Common myeloid progenitor, CD34-positive (primary cell): ENCODE results near the gene SLC37A4. TPM values are rescaled to one million over a fixed set of nuclear protein-coding genes. Genes with fewer than 3 reads are reported as not detected.

ENCODE experiments used
- CTCF ChIA-PET: fragments of 350-600 bp; sonication (Branson Sonifier 250); formaldehyde crosslinking; loops from one replicate; lab custom pipeline; 2021; ENCODE audit warnings: antibody characterized with exemption; lab: Charles Lee
- POLR2A ChIA-PET: fragments of 350-600 bp; sonication (Branson Sonifier 250); formaldehyde crosslinking; loops from one replicate; lab custom pipeline; 2021; ENCODE audit warnings: antibody characterized with exemption; lab: Charles Lee
- DNase-seq, 3 donors: peaks; one replicate each; pipeline versions ENCODE4 v3.0.0 to v3.0.0-alpha.2; 2013
- H3K27ac ChIP-seq, 2 experiments: 1 replicate in 1 of 2; 2 replicates in 1 of 2; pipeline ENCODE4 v1.7.0; 2013; ENCODE audit warnings: inconsistent platforms in 2 of 2, low read length in 2 of 2, mild to moderate bottlenecking in 2 of 2, low read depth in 1 of 2, moderate library complexity in 1 of 2; ENCODE audit not compliant: severe bottlenecking in 2 of 2, insufficient read depth in 1 of 2, poor library complexity in 1 of 2
- H3K27me3 ChIP-seq, 5 experiments: replicated peaks in 2 of 5; 1 replicate in 3 of 5; 2 replicates in 2 of 5; pipeline versions ENCODE4 v1.6.1 to v1.7.0; 2013; ENCODE audit warnings: low read length in 4 of 5, mild to moderate bottlenecking in 2 of 5, moderate library complexity in 2 of 5, inconsistent platforms in 1 of 5; ENCODE audit not compliant: insufficient read depth in 5 of 5, control insufficient read depth in 4 of 5
- H3K36me3 ChIP-seq, 4 experiments: 1 replicate in 2 of 4; 2 replicates in 2 of 4; pipeline versions ENCODE4 v1.6.1 to v1.7.0; 2013; ENCODE audit warnings: low read length in 3 of 4, control low read depth in 1 of 4, mild to moderate bottlenecking in 1 of 4; ENCODE audit not compliant: control insufficient read depth in 4 of 4, insufficient read depth in 4 of 4
- H3K4me1 ChIP-seq, 4 experiments: 1 replicate in 3 of 4; 2 replicates in 1 of 4; pipeline versions ENCODE4 v1.6.1 to v1.7.1; 2013; ENCODE audit warnings: low read length in 3 of 4, mild to moderate bottlenecking in 3 of 4, control low read depth in 1 of 4, inconsistent platforms in 1 of 4, moderate library complexity in 1 of 4; ENCODE audit not compliant: control insufficient read depth in 4 of 4, insufficient read depth in 4 of 4; ENCODE audit errors: control extremely low read depth in 1 of 4
- H3K4me3 ChIP-seq, 7 experiments: 1 replicate in 4 of 7; 2 replicates in 3 of 7; pipeline versions ENCODE4 v1.5.1 to v1.7.0; 2013; ENCODE audit warnings: mild to moderate bottlenecking in 7 of 7, low read length in 6 of 7, moderate library complexity in 6 of 7, inconsistent platforms in 2 of 7, low read depth in 2 of 7, control low read depth in 1 of 7; ENCODE audit not compliant: insufficient read depth in 4 of 7, control insufficient read depth in 1 of 7; ENCODE audit errors: extremely low read depth in 1 of 7
- H3K9me3 ChIP-seq, 5 experiments: 1 replicate in 4 of 5; 2 replicates in 1 of 5; pipeline versions ENCODE4 v1.6.1 to v1.7.1; 2013; ENCODE audit warnings: low read length in 4 of 5, mild to moderate bottlenecking in 2 of 5, inconsistent platforms in 1 of 5, low read depth in 1 of 5, moderate library complexity in 1 of 5; ENCODE audit not compliant: control insufficient read depth in 4 of 5, insufficient read depth in 2 of 5; ENCODE audit errors: control extremely low read depth in 1 of 5
- WGBS: methylation state at CpG from one replicate; pipeline ENCODE4 v1.1.5; 2013; ENCODE audit not compliant: insufficient coverage; 5-methylcytosine and 5-hydroxymethylcytosine counted together
- polyA plus RNA-seq: library from polyadenylated mRNA; unstranded; fragments of 120-200 nt; gene quantifications from one replicate; pipeline ENCODE4 v1.2.1, GENCODE V29; 2013

The SLC37A4 gene
- 20.9 TPM for polyA plus RNA-seq

DNA sequence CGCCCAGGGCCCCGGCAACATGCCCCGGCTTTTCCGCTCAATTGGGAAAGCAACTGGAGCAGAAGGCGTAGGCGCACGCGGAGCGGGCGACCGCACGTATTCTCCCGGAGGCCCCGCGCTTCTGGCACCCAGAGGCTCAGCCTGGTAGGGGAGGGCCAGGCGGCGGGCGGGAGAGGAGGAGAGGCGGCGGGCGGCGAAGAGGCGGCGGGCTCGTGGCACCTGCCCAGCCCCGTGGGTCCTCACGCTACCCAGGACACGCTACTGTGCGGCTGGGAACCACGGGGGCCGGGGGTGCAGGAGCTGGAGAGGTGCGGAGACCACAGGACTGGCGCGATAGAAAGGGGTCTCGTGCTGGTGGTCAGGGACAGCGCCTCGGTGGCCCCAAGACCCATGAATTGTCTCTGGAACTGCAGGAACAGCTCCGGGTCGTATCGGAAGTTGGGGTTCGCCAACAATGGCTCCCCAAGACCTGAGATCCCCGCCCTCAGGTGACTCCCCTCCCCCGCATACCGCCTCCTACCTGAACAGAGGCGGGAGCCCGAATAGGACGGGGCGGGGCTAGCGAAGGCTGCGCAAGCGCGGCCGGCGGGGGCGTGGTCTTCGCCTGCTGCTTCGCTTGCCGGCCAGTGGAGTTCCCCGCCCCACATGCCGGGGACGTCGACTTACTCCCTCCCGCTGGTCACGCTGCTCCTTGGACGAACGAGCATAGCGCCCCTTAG lies at the start of gene SLC37A4:
SLC37A4 (minus strand) TSS at position 549 of the 719 bp plus-strand sequence.
- Histone ChIP-seq H3K4me3 (peak within 1 kb of the TSS; percentile 49 to 88 (median 83)), H3K36me3 (peaks cover 2 to 36% (median 23%) of the 10 kb centered on the region in 4 experiments), H3K27ac (peak within 1 kb of the TSS in 1 of 2 experiments; percentile 73), H3K9me3 (no peaks in the 10 kb centered on the region), H3K4me1 (peaks cover 0 to 22% (median 21%) of the 10 kb centered on the region in 4 experiments), H3K27me3 (no peaks in the 10 kb centered on the region)
- ChIA-PET POLR2A (interaction anchor here (0.6 kb wide), 1 partner anchor 66 kb away, joined by 3 read pairs; no protein-coding TSS in a partner anchor), CTCF (interaction anchor here (0.6 to 3.0 kb wide), 7 partner anchors 8 to 72 kb away, joined by 3 to 19 read pairs (median 4); partner anchors contain the start of genes DPAGT1, HYOU1, RPS25 and TRAPPC4)
- DNase-seq, result peak; percentile 98 to 99 (median 99)
- WGBS, result 0% methylated on average over 45 of the region's 67 CpGs

DNA sequence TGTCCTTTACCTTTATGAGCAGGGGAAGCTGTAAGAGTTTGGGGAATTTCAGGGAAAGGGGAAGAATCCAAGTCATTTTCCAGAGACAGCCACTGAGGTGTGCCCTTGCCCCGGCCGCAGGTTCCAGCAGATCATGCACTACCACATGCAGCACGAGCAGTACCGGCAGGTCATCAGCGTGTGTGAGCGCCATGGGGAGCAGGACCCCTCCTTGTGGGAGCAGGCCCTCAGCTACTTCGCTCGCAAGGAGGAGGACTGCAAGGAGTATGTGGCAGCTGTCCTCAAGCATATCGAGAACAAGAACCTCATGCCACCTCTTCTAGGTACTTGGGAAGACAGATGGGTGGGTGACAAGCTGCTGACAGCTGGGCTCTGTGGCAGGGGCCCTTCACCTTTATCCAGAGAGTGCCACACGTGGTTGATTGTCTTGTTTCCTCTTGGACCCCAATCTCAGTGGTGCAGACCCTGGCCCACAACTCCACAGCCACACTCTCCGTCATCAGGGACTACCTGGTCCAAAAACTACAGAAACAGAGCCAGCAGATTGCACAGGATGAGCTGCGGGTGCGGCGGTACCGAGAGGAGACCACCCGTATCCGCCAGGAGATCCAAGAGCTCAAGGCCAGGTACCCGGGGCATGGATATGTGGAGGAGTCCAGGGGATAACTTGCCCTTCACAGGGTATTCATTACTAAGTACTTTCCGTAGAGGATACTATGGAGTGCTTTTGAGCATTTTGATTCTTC lies 48.2 kb upstream of the SLC37A4 start:
- DNase-seq, result no peak
- no peaks in the 10 kb centered on the region for H3K4me1 ChIP-seq
- H3K36me3 ChIP-seq, result peaks cover 17 to 71% (median 51%) of the 10 kb centered on the region in 4 experiments
- H3K4me3 ChIP-seq, result no peak overlapping the region
- H3K27ac ChIP-seq, result no peak overlapping the region
- 99% methylated on average over 18 of the region's 19 CpGs for WGBS
- no peaks in the 10 kb centered on the region for H3K9me3 ChIP-seq
- H3K27me3 ChIP-seq, result no peaks in the 10 kb centered on the region
- CTCF ChIA-PET, result interaction anchor here (1.4 to 2.5 kb wide), 4 partner anchors 11 to 16 kb away, joined by 4 to 9 read pairs (median 6); partner anchors contain the start of gene VPS11
- POLR2A ChIA-PET, result interaction anchor here (0.6 to 0.8 kb wide), 2 partner anchors 11 to 14 kb away, joined by 4 to 5 read pairs; partner anchors contain the start of gene VPS11

DNA sequence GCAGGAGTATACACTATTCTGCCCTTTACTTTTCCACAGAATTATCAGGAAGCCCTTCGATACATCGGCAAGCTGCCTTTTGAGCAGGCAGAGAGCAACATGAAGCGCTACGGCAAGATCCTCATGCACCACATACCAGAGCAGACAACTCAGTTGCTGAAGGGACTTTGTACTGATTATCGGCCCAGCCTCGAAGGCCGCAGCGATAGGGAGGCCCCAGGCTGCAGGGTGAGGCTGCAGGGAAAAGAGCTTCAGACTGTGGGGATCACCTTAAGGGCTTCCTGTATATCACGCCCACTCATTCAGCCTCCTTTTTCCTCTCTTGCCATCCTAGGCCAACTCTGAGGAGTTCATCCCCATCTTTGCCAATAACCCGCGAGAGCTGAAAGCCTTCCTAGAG lies 47.2 kb upstream of the SLC37A4 start:
- no peaks in the 10 kb centered on the region for H3K9me3 ChIP-seq
- H3K36me3 ChIP-seq, result peaks cover 26 to 81% (median 58%) of the 10 kb centered on the region in 4 experiments
- no peaks in the 10 kb centered on the region for H3K4me1 ChIP-seq
- DNase-seq, result no peak
- H3K27me3 ChIP-seq, result no peaks in the 10 kb centered on the region
- ChIA-PET CTCF (interaction anchor here (1.1 to 2.5 kb wide), 4 partner anchors 11 to 17 kb away, joined by 3 to 8 read pairs (median 4); a partner anchor contains a TSS), POLR2A (interaction anchor here (0.6 kb wide), 1 partner anchor 1207 kb away, joined by 5 read pairs; no protein-coding TSS in a partner anchor)
- H3K27ac ChIP-seq, result no peak overlapping the region
- 98% methylated on average over 7 of the region's 11 CpGs for WGBS
- H3K4me3 ChIP-seq, result no peak overlapping the region

DNA sequence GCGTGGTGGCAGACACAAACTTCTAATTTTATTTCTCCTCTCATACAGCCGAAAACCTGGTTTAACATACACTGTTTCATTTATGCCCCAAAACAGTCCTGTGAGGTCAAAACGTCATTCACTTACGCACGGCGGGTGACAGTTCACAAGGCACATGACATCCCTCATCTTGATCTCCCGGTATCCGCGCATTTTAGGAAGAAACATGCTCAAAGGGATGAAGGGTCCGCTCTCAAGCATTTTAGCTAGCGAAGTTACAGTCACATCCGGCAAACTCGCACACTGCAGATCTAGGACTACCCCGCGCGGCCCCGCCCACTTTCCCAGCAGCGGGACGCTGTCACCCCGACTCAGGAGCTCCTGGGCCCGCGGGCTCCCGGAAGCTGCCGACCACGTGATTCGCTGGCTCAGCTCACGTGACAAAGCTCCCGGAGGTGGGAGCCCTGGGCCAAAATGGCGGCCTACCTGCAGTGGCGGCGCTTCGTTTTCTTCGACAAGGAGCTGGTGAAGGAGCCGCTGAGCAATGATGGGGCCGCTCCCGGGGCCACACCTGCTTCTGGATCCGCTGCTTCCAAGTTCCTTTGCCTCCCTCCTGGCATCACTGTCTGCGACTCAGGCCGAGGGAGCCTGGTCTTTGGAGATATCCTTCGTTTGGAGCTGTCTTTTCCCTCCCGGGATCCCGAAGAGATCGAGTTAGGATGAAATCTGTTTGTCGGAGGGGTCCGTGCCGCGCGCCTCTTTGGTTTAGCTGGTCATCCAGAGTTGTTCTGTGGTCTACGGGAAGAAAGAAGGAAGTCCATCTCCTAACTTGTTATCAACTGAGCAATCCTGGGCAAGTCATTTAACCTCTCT lies 36.9 kb upstream of the SLC37A4 start, which contains the start of gene VPS11:
VPS11 (plus strand) TSS at position 448 of the 852 bp plus-strand sequence; CDS start at position 454, 6 bp downstream.
- CTCF ChIA-PET, result interaction anchor here (0.6 to 3.9 kb wide), 12 partner anchors 9 to 256 kb away, joined by 3 to 20 read pairs (median 6); partner anchors contain the start of genes DPAGT1, HMBS and HYOU1
- no peaks in the 10 kb centered on the region for H3K9me3 ChIP-seq
- no peaks in the 10 kb centered on the region for H3K27me3 ChIP-seq
- H3K4me1 ChIP-seq, result peaks cover 5 to 28% (median 17%) of the 10 kb centered on the region in 4 experiments
- POLR2A ChIA-PET, result interaction anchor here (0.7 to 2.5 kb wide), 8 partner anchors 10 to 217 kb away, joined by 3 to 36 read pairs (median 5); partner anchors contain the start of genes HMBS and HYOU1
- DNase-seq, result peak; percentile 97 to 99 (median 98)
- peaks cover 4 to 29% (median 20%) of the 10 kb centered on the region in 4 experiments for H3K36me3 ChIP-seq
- peak within 1 kb of the TSS; percentile 83 to 100 (median 99) for H3K4me3 ChIP-seq
- under 1% methylated on average over 47 of the region's 49 CpGs for WGBS
- peak within 1 kb of the TSS; percentile 81 to 95 for H3K27ac ChIP-seq

- DNase-seq, result peak; percentile 43 to 60 (median 55)
- 89% methylated on average over 3 of the region's 4 CpGs for WGBS
- no peak overlapping the region for H3K4me3 ChIP-seq
- no peaks in the 10 kb centered on the region for H3K9me3 ChIP-seq
- no peaks in the 10 kb centered on the region for H3K27me3 ChIP-seq
- POLR2A ChIA-PET, result no interaction called here
- no peak overlapping the region for H3K27ac ChIP-seq
- peaks cover 5 to 28% (median 17%) of the 10 kb centered on the region in 4 experiments for H3K4me1 ChIP-seq
- peaks cover 4 to 14% (median 7%) of the 10 kb centered on the region in 4 experiments for H3K36me3 ChIP-seq
- CTCF ChIA-PET, result interaction anchor here (0.8 to 3.9 kb wide), 4 partner anchors 9 to 251 kb away, joined by 3 to 20 read pairs (median 4); partner anchors contain the start of gene HYOU1
Observed at GRCh38 chr11:119065369-119065768, 34.7 kb upstream of the SLC37A4 start.

- Histone ChIP-seq H3K36me3 (peaks cover 0 to 3% (median 0%) of the 10 kb centered on the region in 4 experiments), H3K9me3 (no peaks in the 10 kb centered on the region), H3K4me1 (peaks cover 2 to 25% (median 18%) of the 10 kb centered on the region in 4 experiments), H3K27ac (no peak overlapping the region), H3K4me3 (no peak overlapping the region), H3K27me3 (no peaks in the 10 kb centered on the region)
- CTCF ChIA-PET, result interaction anchor here (2.1 kb wide), 1 partner anchor 40 kb away, joined by 5 read pairs; no protein-coding TSS in a partner anchor
- DNase-seq, result no peak
- 100% methylated on average over 2 of the region's 5 CpGs for WGBS
- POLR2A ChIA-PET, result no interaction called here
Observed at GRCh38 chr11:119062779-119063178, 32.1 kb upstream of the SLC37A4 start.
